ENCODE results near the gene COG3. TPM values are rescaled to one million over a fixed set of nuclear protein-coding genes. Genes with fewer than 3 reads are reported as not detected.

Gene COG3
- total RNA-seq, 2 experiments from 2014 or later = 22.3 to 28.9 TPM

DNA sequence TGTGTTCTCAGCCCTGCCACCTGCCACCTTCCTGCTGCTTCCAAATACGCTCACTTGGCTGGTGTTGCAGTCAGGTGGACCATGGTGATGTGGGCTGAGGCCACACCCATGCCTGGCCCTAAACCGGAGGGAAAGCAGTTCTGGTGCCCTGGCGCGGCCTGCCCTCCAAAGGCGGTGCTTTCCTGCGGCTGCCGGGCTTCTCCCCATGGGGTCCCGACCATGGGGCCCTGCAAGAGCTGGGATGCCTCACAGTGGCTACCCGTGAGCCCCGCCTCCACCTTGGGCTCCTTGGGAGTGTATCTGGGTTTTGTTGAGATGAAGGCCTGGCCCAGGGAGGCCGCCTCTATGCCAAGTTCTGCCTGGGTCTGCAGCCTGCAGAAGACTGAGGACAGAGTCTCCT, 77.1 kb downstream of the COG3 start:
- Histone ChIP-seq H3K9me2 (ENCODE audit: insufficient read depth, low read length) (no peaks in the 10 kb centered on the region), H3K27ac (ENCODE audit: low read depth, low read length, poor library complexity, severe bottlenecking) (no peak overlapping the region), H3K4me3 (ENCODE audit: low read depth, low read length, poor library complexity, severe bottlenecking) (no peak overlapping the region), H3K4me1 (ENCODE audit: insufficient read depth, low read length, poor library complexity, severe bottlenecking) (no peaks in the 10 kb centered on the region), H3K36me3 (ENCODE audit: insufficient read depth, low read length) (no peaks in the 10 kb centered on the region), H3K4me2 (ENCODE audit: low read length) (no peak overlapping the region), H4K20me1 (ENCODE audit: insufficient read depth, low read length) (no peaks in the 10 kb centered on the region), H2AFZ (ENCODE audit: low read length) (no peak overlapping the region), H3K9me3 (ENCODE audit: low read length) (no peaks in the 10 kb centered on the region), H3K79me2 (ENCODE audit: insufficient read depth, low read depth, low read length) (no peaks in the 10 kb centered on the region)
- POLR2A ChIA-PET = no interaction called here
- TF ChIP-seq, protein P1, sequence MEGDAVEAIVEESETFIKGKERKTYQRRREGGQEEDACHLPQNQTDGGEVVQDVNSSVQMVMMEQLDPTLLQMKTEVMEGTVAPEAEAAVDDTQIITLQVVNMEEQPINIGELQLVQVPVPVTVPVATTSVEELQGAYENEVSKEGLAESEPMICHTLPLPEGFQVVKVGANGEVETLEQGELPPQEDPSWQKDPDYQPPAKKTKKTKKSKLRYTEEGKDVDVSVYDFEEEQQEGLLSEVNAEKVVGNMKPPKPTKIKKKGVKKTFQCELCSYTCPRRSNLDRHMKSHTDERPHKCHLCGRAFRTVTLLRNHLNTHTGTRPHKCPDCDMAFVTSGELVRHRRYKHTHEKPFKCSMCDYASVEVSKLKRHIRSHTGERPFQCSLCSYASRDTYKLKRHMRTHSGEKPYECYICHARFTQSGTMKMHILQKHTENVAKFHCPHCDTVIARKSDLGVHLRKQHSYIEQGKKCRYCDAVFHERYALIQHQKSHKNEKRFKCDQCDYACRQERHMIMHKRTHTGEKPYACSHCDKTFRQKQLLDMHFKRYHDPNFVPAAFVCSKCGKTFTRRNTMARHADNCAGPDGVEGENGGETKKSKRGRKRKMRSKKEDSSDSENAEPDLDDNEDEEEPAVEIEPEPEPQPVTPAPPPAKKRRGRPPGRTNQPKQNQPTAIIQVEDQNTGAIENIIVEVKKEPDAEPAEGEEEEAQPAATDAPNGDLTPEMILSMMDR (conservative IDR thresholded peaks at IDR 0.05; ENCODE audit: low read length) = no peak
- TF ChIP-seq EZH2phosphoT487 (IDR thresholded peaks at IDR 0.05; ENCODE audit: borderline replicate concordance, low read depth, low read length) = no peak
- no TSS peak for BruUV-seq (replicated peaks)
- no peak for DNase-seq (ENCODE audit: low spot score)
- CTCF ChIA-PET (ENCODE audit: unreplicated experiment) = no interaction called here
- intact Hi-C loops (cut with micrococcal nuclease; ENCODE audit: unreplicated experiment) = no loop called here

DNA sequence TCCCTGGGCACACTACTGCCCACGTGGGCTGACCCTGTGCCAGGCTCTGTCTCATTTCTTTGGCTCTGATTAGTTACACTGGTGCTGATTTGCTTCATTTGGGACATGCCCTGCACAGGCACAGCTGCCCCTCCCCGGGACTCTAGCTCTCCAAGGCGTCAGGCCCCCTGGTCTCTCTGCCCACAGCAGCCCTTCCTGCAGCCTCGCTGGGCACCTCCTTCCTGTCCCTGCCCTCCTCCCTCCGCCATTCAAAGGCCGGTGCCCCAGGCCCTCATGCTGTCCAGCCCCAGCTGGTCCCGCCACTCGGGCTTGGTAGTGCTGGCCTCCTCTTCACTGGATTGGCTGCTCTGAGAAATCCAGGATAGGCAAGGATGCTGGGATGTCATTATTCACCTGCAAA, 77.7 kb downstream of the COG3 start:
- no peak for DNase-seq (ENCODE audit: low spot score)
- intact Hi-C loops (cut with micrococcal nuclease; ENCODE audit: unreplicated experiment) = no loop called here
- H3K4me1 ChIP-seq (ENCODE audit: insufficient read depth, low read length, poor library complexity, severe bottlenecking) = no peaks in the 10 kb centered on the region
- ChIA-PET CTCF (ENCODE audit: unreplicated experiment) (no interaction called here), POLR2A (no interaction called here)
- H3K79me2 ChIP-seq (ENCODE audit: insufficient read depth, low read depth, low read length) = no peaks in the 10 kb centered on the region
- TF ChIP-seq, protein P1 (conservative IDR thresholded peaks at IDR 0.05; ENCODE audit: low read length) = no peak
- TF ChIP-seq EZH2phosphoT487 (IDR thresholded peaks at IDR 0.05; ENCODE audit: borderline replicate concordance, low read depth, low read length) = no peak
- H3K4me3 ChIP-seq (ENCODE audit: low read depth, low read length, poor library complexity, severe bottlenecking) = no peak overlapping the region
- H3K4me2 ChIP-seq (ENCODE audit: low read length) = no peak overlapping the region
- H3K9me2 ChIP-seq (ENCODE audit: insufficient read depth, low read length) = no peaks in the 10 kb centered on the region
- BruUV-seq (replicated peaks) = no TSS peak
- no peak overlapping the region for H3K27ac ChIP-seq (ENCODE audit: low read depth, low read length, poor library complexity, severe bottlenecking)
- no peaks in the 10 kb centered on the region for H3K9me3 ChIP-seq (ENCODE audit: low read length)
- no peak overlapping the region for H2AFZ ChIP-seq (ENCODE audit: low read length)
- no peaks in the 10 kb centered on the region for H3K36me3 ChIP-seq (ENCODE audit: insufficient read depth, low read length)
- H4K20me1 ChIP-seq (ENCODE audit: insufficient read depth, low read length) = no peaks in the 10 kb centered on the region

DNA sequence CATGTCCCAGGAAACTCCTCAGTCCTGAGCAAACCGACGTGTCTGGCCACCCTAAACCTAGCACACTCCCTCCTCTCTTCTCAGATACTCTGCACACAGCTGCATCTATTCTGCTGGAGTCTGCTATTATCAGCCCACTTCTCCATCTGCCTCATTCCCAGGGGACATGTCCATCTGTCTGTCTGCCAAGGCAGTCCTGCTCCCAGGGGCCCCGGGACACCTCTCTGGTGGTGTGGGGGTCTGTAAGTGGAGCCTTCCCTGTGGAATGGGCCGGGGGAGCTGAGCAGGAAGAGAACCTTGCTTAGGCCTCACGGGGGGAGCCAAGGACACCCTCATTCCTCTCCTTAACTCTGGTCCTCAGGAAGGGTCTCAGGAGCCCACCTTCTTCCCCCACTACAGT, 78.1 kb downstream of the COG3 start:
- intact Hi-C loops (cut with micrococcal nuclease; ENCODE audit: unreplicated experiment) = no loop called here

More for the DNA sequence above, 78.1 kb downstream of the COG3 start:
- H3K4me2 ChIP-seq (ENCODE audit: low read length) = no peak overlapping the region
- TF ChIP-seq, protein P1 (conservative IDR thresholded peaks at IDR 0.05; ENCODE audit: low read length) = no peak
- TF ChIP-seq EZH2phosphoT487 (IDR thresholded peaks at IDR 0.05; ENCODE audit: borderline replicate concordance, low read depth, low read length) = no peak
- CTCF ChIA-PET (ENCODE audit: unreplicated experiment) = no interaction called here
- BruUV-seq (replicated peaks) = no TSS peak
- POLR2A ChIA-PET = no interaction called here
- no peaks in the 10 kb centered on the region for H3K9me2 ChIP-seq (ENCODE audit: insufficient read depth, low read length)
- H2AFZ ChIP-seq (ENCODE audit: low read length) = no peak overlapping the region
- no peaks in the 10 kb centered on the region for H3K79me2 ChIP-seq (ENCODE audit: insufficient read depth, low read depth, low read length)
- DNase-seq (ENCODE audit: low spot score) = no peak
- H3K4me3 ChIP-seq (ENCODE audit: low read depth, low read length, poor library complexity, severe bottlenecking) = no peak overlapping the region
- no peaks in the 10 kb centered on the region for H3K9me3 ChIP-seq (ENCODE audit: low read length)
- H3K27ac ChIP-seq (ENCODE audit: low read depth, low read length, poor library complexity, severe bottlenecking) = no peak overlapping the region
- no peaks in the 10 kb centered on the region for H3K4me1 ChIP-seq (ENCODE audit: insufficient read depth, low read length, poor library complexity, severe bottlenecking)
- H3K36me3 ChIP-seq (ENCODE audit: insufficient read depth, low read length) = no peaks in the 10 kb centered on the region
- no peaks in the 10 kb centered on the region for H4K20me1 ChIP-seq (ENCODE audit: insufficient read depth, low read length)
